Gastrocnemius medialis (tissue), 4 donors: Measurements from ENCODE around the gene PRSS57.

Source experiments
- CTCF ChIP-seq, 5 experiments: fragments of 450-650 bp in 3 of 5; fragments of 200-600 bp in 2 of 5; sonication (generic) in 2 of 5; IDR thresholded peaks in 4 of 5; conservative IDR thresholded peaks in 1 of 5; 1 replicate in 4 of 5; 2 replicates in 1 of 5; pipeline ENCODE4 v1.5.1; 2016 to 2019; ENCODE audit warnings: antibody characterized with exemption in 5 of 5, mild to moderate bottlenecking in 3 of 5, moderate library complexity in 3 of 5
- POLR2A ChIP-seq, 2 donors: fragments of 450-650 bp; IDR thresholded peaks; one replicate each; pipeline ENCODE4 v1.6.1; 2017; ENCODE audit warnings: antibody characterized with exemption in 2 of 2, mild to moderate bottlenecking in 2 of 2, moderate library complexity in 2 of 2

GRCh38 chr19:715347-715746, 20.1 kb upstream of the PRSS57 start:
- TF ChIP-seq CTCF (IDR thresholded peaks at IDR 0.05 in 4 of 5, conservative IDR thresholded peaks at IDR 0.05 in 1 of 5), result no peak
- TF ChIP-seq POLR2A (IDR thresholded peaks at IDR 0.05), result no peak
